Natural killer cell treated with Interleukin-12 subunit alpha and Interleukin-12 subunit beta and Interleukin-15 and Interleukin-18, amount 100 ng/mL, for 72 hours (primary cell): ENCODE results near the gene PRCD. TPM values are rescaled to one million over a fixed set of nuclear protein-coding genes. Genes with fewer than 3 reads are reported as not detected.

ENCODE experiments used
- ATAC-seq, 2 donors: fragments of 150-1000 bp; cut with Tn5 transposase in 1 of 2; sonication (Bioruptor Pico), chemical (Tn5 transposase) in 1 of 2; 2 replicates each; pipeline ENCODE4 v1.10.0; 2021
- DNase-seq: peaks from one replicate; pipeline ENCODE4 v3.0.0; 2022; ENCODE audit warnings: low spot score
- H3K27ac Mint-ChIP-seq, 2 donors: 1 replicate in 1 of 2; 2 replicates in 1 of 2; pipeline ENCODE4 v1.8.0; 2022; ENCODE audit warnings: mixed read lengths in 2 of 2, mild to moderate bottlenecking in 1 of 2, moderate library complexity in 1 of 2
- H3K27me3 Mint-ChIP-seq, 2 donors: 1 replicate in 1 of 2; 2 replicates in 1 of 2; pipeline ENCODE4 v1.8.0; 2022; ENCODE audit warnings: mixed read lengths in 2 of 2
- H3K36me3 Mint-ChIP-seq: one replicate; pipeline ENCODE4 v1.8.0; 2022; ENCODE audit warnings: mixed read lengths
- H3K4me1 Mint-ChIP-seq, 2 donors: 1 replicate in 1 of 2; 2 replicates in 1 of 2; pipeline ENCODE4 v1.8.0; 2022; ENCODE audit warnings: low read depth in 2 of 2, mixed read lengths in 2 of 2, mild to moderate bottlenecking in 1 of 2
- H3K4me3 Mint-ChIP-seq: one replicate; pipeline ENCODE4 v1.8.0; 2022; ENCODE audit warnings: mixed read lengths
- H3K9me3 Mint-ChIP-seq: 2 replicates; pipeline ENCODE4 v1.8.0; 2022; ENCODE audit warnings: mixed read lengths
- total RNA-seq, 2 donors: library from RNA; stranded (reverse); gene quantifications; one replicate each; pipeline ENCODE4 v1.2.3, GENCODE V29; 2022

The PRCD gene
- total RNA-seq, 2 donors from 2014 or later: 0.78 TPM; not detected in 1

GRCh38 chr17:76544546-76545365, 4.9 kb downstream of the PRCD start:
- Mint-ChIP-seq H3K27me3 (peaks cover under 1 to 6% of the 10 kb centered on the region in 2 donors), H3K9me3 (no peaks in the 10 kb centered on the region), H3K4me1 (peaks cover 18 to 34% of the 10 kb centered on the region in 2 donors), H3K4me3 (no peak overlapping the region), H3K36me3 (no peaks in the 10 kb centered on the region), H3K27ac (no peak overlapping the region)
- ATAC-seq (no peak), DNase-seq (no peak)

GRCh38 chr17:76545918-76546555, 6.2 kb downstream of the PRCD start:
- DNase-seq (no peak), ATAC-seq (no peak)
- no peak overlapping the region for H3K27ac Mint-ChIP-seq
- no peaks in the 10 kb centered on the region for H3K9me3 Mint-ChIP-seq
- H3K27me3 Mint-ChIP-seq: peaks cover 0 to 6% of the 10 kb centered on the region in 2 donors
- peaks cover 24 to 37% of the 10 kb centered on the region in 2 donors for H3K4me1 Mint-ChIP-seq
- no peaks in the 10 kb centered on the region for H3K36me3 Mint-ChIP-seq
- no peak overlapping the region for H3K4me3 Mint-ChIP-seq

- Mint-ChIP-seq H3K27ac (no peak overlapping the region), H3K4me1 (peaks cover 22 to 34% of the 10 kb centered on the region in 2 donors), H3K4me3 (no peak overlapping the region), H3K9me3 (no peaks in the 10 kb centered on the region), H3K36me3 (no peaks in the 10 kb centered on the region), H3K27me3 (peaks cover 0 to 6% of the 10 kb centered on the region in 2 donors)
- DNase-seq (no peak), ATAC-seq (peak in 1 of 2 donors; percentile 1)
Measured at GRCh38 chr17:76546556-76547182, 6.8 kb downstream of the PRCD start.

GRCh38 chr17:76547183-76547641, 7.4 kb downstream of the PRCD start:
- DNase-seq (no peak), ATAC-seq (peak; percentile 72 to 75)
- no peaks in the 10 kb centered on the region for H3K36me3 Mint-ChIP-seq
- H3K4me3 Mint-ChIP-seq: no peak overlapping the region
- H3K27ac Mint-ChIP-seq: no peak overlapping the region
- H3K27me3 Mint-ChIP-seq: peaks cover 0 to under 1% of the 10 kb centered on the region in 2 donors
- no peaks in the 10 kb centered on the region for H3K9me3 Mint-ChIP-seq
- H3K4me1 Mint-ChIP-seq: peaks cover 17 to 29% of the 10 kb centered on the region in 2 donors

- Mint-ChIP-seq H3K27ac (no peak overlapping the region), H3K36me3 (no peaks in the 10 kb centered on the region), H3K4me3 (no peak overlapping the region), H3K9me3 (no peaks in the 10 kb centered on the region), H3K27me3 (no peaks in the 10 kb centered on the region), H3K4me1 (peaks cover 13 to 23% of the 10 kb centered on the region in 2 donors)
- no peak for DNase-seq
- no peak for ATAC-seq
Measured at GRCh38 chr17:76547642-76548202, 7.9 kb downstream of the PRCD start.

- DNase-seq (no peak), ATAC-seq (no peak)
- Mint-ChIP-seq H3K36me3 (no peaks in the 10 kb centered on the region), H3K9me3 (no peaks in the 10 kb centered on the region), H3K4me3 (no peak overlapping the region), H3K27me3 (no peaks in the 10 kb centered on the region), H3K27ac (no peak overlapping the region), H3K4me1 (peaks cover 11 to 19% of the 10 kb centered on the region in 2 donors)
Measured at GRCh38 chr17:76548378-76549214, 8.8 kb downstream of the PRCD start.

- H3K4me3 Mint-ChIP-seq: no peak overlapping the region
- H3K27me3 Mint-ChIP-seq: no peaks in the 10 kb centered on the region
- H3K36me3 Mint-ChIP-seq: no peaks in the 10 kb centered on the region
- H3K4me1 Mint-ChIP-seq: peaks cover 7 to 14% of the 10 kb centered on the region in 2 donors
- DNase-seq: no peak
- H3K9me3 Mint-ChIP-seq: no peaks in the 10 kb centered on the region
- ATAC-seq: no peak
- H3K27ac Mint-ChIP-seq: no peak overlapping the region
Measured at GRCh38 chr17:76549215-76549518, 9.3 kb downstream of the PRCD start.

- Mint-ChIP-seq H3K4me3 (no peak overlapping the region), H3K4me1 (peaks cover 10 to 15% of the 10 kb centered on the region in 2 donors), H3K9me3 (no peaks in the 10 kb centered on the region), H3K27me3 (no peaks in the 10 kb centered on the region), H3K36me3 (no peaks in the 10 kb centered on the region), H3K27ac (no peak overlapping the region)
- DNase-seq (no peak), ATAC-seq (no peak)
Measured at GRCh38 chr17:76549539-76549938, 9.7 kb downstream of the PRCD start.

GRCh38 chr17:76550712-76551615, 11.1 kb downstream of the PRCD start:
- ATAC-seq: no peak
- Mint-ChIP-seq H3K27me3 (no peaks in the 10 kb centered on the region), H3K27ac (peak overlapping the region in 1 of 2 donors; percentile 46), H3K4me1 (peaks cover 17% of the 10 kb centered on the region in 2 donors), H3K36me3 (no peaks in the 10 kb centered on the region), H3K4me3 (peak overlapping the region; percentile 18), H3K9me3 (no peaks in the 10 kb centered on the region)
- DNase-seq: no peak

GRCh38 chr17:76551685-76552084, 11.8 kb downstream of the PRCD start:
- Mint-ChIP-seq H3K4me1 (peaks cover 19 to 21% of the 10 kb centered on the region in 2 donors), H3K9me3 (no peaks in the 10 kb centered on the region), H3K27me3 (no peaks in the 10 kb centered on the region), H3K27ac (no peak overlapping the region), H3K4me3 (no peak overlapping the region), H3K36me3 (no peaks in the 10 kb centered on the region)
- ATAC-seq (no peak), DNase-seq (no peak)

GRCh38 chr17:76553178-76553908, 13.5 kb downstream of the PRCD start:
- H3K36me3 Mint-ChIP-seq: peaks cover 7% of the 10 kb centered on the region
- no peak overlapping the region for H3K4me3 Mint-ChIP-seq
- DNase-seq (no peak), ATAC-seq (no peak)
- no peaks in the 10 kb centered on the region for H3K27me3 Mint-ChIP-seq
- H3K4me1 Mint-ChIP-seq: peaks cover 36 to 38% of the 10 kb centered on the region in 2 donors
- H3K9me3 Mint-ChIP-seq: no peaks in the 10 kb centered on the region
- H3K27ac Mint-ChIP-seq: no peak overlapping the region

- Mint-ChIP-seq H3K36me3 (peaks cover 14% of the 10 kb centered on the region), H3K9me3 (no peaks in the 10 kb centered on the region), H3K27me3 (no peaks in the 10 kb centered on the region), H3K4me1 (peaks cover 43 to 46% of the 10 kb centered on the region in 2 donors), H3K27ac (no peak overlapping the region), H3K4me3 (no peak overlapping the region)
- DNase-seq (no peak), ATAC-seq (no peak)
Measured at GRCh38 chr17:76554131-76554530, 14.3 kb downstream of the PRCD start.
